ENCODE data around the gene SPOP.

DNA sequence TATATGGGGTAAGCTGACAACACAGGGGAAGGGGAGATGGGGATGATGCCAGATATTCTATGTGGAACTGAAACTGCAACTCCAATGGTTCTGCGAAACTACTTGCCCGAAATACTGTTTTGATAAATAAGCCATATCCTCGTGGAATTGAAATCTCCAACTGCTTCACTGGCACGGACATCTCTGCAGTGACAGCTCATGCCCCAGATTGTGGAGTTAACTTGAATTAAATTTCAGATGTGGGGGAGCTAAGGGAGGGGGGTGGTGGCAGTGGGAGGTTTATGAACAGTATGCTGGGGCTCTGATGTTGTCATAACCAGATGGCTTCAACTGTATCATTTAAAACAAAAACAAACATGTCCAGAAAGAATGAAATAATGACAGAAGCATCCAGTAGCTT lies 80.5 kb downstream of the SPOP start:
- TF ChIP-seq, protein P1, sequence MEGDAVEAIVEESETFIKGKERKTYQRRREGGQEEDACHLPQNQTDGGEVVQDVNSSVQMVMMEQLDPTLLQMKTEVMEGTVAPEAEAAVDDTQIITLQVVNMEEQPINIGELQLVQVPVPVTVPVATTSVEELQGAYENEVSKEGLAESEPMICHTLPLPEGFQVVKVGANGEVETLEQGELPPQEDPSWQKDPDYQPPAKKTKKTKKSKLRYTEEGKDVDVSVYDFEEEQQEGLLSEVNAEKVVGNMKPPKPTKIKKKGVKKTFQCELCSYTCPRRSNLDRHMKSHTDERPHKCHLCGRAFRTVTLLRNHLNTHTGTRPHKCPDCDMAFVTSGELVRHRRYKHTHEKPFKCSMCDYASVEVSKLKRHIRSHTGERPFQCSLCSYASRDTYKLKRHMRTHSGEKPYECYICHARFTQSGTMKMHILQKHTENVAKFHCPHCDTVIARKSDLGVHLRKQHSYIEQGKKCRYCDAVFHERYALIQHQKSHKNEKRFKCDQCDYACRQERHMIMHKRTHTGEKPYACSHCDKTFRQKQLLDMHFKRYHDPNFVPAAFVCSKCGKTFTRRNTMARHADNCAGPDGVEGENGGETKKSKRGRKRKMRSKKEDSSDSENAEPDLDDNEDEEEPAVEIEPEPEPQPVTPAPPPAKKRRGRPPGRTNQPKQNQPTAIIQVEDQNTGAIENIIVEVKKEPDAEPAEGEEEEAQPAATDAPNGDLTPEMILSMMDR (conservative IDR thresholded peaks at IDR 0.05; ENCODE audit: low read depth, low read length) = no peak
- no peak for TF ChIP-seq CEBPB (IDR thresholded peaks at IDR 0.05; ENCODE audit: low read depth, low read length)
